BLaER1 treated with 17β-estradiol and CSF1 and Interleukin-3, amounts not matched to agents 10 nM and 100 nM (cell line): ENCODE results near the gene SLC25A12.

ENCODE experiments used
- H3K27ac ChIP-seq, 11 experiments: shearing (Covaris generic); formaldehyde crosslinking; 2 replicates each; pipeline ENCODE4 v1.8.1; 2022
- H3K27me3 ChIP-seq, 11 experiments: shearing (Covaris generic); formaldehyde crosslinking; 2 replicates each; pipeline ENCODE4 v1.8.1; 2022
- H3K36me3 ChIP-seq, 11 experiments: shearing (Covaris generic); formaldehyde crosslinking; 2 replicates each; pipeline ENCODE4 v1.8.1; 2022
- H3K4me1 ChIP-seq, 10 experiments: shearing (Covaris generic); formaldehyde crosslinking; 2 replicates each; pipeline ENCODE4 v1.8.1; 2022
- H3K4me2 ChIP-seq, 11 experiments: shearing (Covaris generic); formaldehyde crosslinking; 2 replicates each; pipeline ENCODE4 v1.8.1; 2022
- H3K4me3 ChIP-seq, 10 experiments: shearing (Covaris generic); formaldehyde crosslinking; 2 replicates each; pipeline ENCODE4 v1.8.1; 2022
- H3K9ac ChIP-seq, 11 experiments: shearing (Covaris generic); formaldehyde crosslinking; 2 replicates each; pipeline ENCODE4 v1.8.1; 2022
- H3K9me3 ChIP-seq, 11 experiments: shearing (Covaris generic); formaldehyde crosslinking; replicated peaks in 1 of 11; 2 replicates each; pipeline ENCODE4 v1.8.1; 2022
- H4K20me1 ChIP-seq, 11 experiments: shearing (Covaris generic); formaldehyde crosslinking; 2 replicates each; pipeline ENCODE4 v1.8.1; 2022
- Cebpa-rat ChIP-seq, 11 experiments: shearing (Covaris generic); IDR thresholded peaks; 2 replicates each; pipeline ENCODE4 v1.8.1; 2022

Gene SLC25A12

DNA sequence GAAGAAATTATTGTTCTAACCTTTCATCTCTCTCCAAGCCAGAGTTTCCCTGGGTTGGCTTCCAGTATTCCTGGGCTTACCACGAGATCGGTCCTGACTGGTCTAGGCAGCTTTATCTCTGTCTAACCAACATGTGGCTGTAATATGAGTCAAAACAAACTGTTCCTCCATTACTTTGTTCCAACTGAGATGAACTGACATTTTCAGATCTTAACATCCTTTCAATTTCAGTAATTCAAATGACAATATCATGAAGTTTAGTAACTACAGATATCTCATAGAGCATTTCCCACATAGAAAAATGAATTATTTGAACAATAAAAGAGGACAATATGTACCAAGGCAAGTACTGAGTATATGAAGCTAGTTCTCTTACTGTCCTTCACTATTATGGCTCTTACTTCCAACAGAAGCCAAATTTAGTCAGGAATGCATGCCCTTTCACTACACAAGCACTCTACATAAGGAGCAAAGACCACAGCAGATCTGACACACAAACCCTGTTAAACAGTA is 15.5 kb downstream of the SLC25A12 start:
- TF ChIP-seq Cebpa-rat (IDR thresholded peaks at IDR 0.05): no peak

GRCh38 chr2:171874963-171875362 is 19.1 kb downstream of the SLC25A12 start:
- no peak overlapping the region for H3K4me2 ChIP-seq
- H3K27ac ChIP-seq: no peak overlapping the region
- H3K36me3 ChIP-seq: peaks cover 25 to 41% (median 30%) of the 10 kb centered on the region in 11 experiments
- H3K27me3 ChIP-seq: no peaks in the 10 kb centered on the region
- no peak for TF ChIP-seq Cebpa-rat (IDR thresholded peaks at IDR 0.05)
- H3K9me3 ChIP-seq: peaks cover 12 to 24% (median 17%) of the 10 kb centered on the region in 11 experiments
- H4K20me1 ChIP-seq: no peaks in the 10 kb centered on the region
- no peak overlapping the region for H3K9ac ChIP-seq
- H3K4me3 ChIP-seq: no peak overlapping the region
- no peaks in the 10 kb centered on the region for H3K4me1 ChIP-seq

More for the DNA sequence above, 15.5 kb downstream of the SLC25A12 start:
- Histone ChIP-seq H3K27me3 (no peaks in the 10 kb centered on the region), H3K4me3 (no peak overlapping the region), H3K27ac (no peak overlapping the region), H3K36me3 (peaks cover 13 to 38% (median 25%) of the 10 kb centered on the region in 11 experiments), H3K4me2 (no peak overlapping the region), H3K4me1 (no peaks in the 10 kb centered on the region), H3K9ac (no peak overlapping the region), H4K20me1 (no peaks in the 10 kb centered on the region), H3K9me3 (peaks cover 12 to 21% (median 17%) of the 10 kb centered on the region in 11 experiments)

DNA sequence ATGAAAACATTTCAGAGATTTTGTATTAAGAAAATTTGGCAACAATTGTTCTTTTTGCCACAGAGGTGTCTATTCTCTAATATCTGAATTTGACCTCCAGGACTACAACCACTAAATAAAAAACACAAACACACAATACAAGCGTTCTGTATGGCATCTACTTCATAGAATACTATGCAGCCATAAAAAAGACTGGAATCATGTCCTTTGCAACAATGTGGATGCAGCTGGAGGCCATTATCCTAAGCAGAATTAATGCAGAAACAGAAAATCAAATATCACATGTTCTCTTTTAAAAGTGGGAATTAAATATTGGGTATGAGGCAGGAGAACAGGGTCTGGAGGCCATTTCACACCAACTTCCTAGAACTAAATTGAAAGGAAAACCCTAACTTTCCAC is 19.5 kb downstream of the SLC25A12 start:
- Histone ChIP-seq H3K4me3 (no peak overlapping the region), H3K27ac (no peak overlapping the region), H3K9ac (no peak overlapping the region), H3K4me2 (no peak overlapping the region), H3K4me1 (no peaks in the 10 kb centered on the region), H3K9me3 (peaks cover 13 to 25% (median 18%) of the 10 kb centered on the region in 11 experiments), H3K36me3 (peaks cover 25 to 41% (median 30%) of the 10 kb centered on the region in 11 experiments), H4K20me1 (no peaks in the 10 kb centered on the region), H3K27me3 (no peaks in the 10 kb centered on the region)
- TF ChIP-seq Cebpa-rat (IDR thresholded peaks at IDR 0.05): no peak

DNA sequence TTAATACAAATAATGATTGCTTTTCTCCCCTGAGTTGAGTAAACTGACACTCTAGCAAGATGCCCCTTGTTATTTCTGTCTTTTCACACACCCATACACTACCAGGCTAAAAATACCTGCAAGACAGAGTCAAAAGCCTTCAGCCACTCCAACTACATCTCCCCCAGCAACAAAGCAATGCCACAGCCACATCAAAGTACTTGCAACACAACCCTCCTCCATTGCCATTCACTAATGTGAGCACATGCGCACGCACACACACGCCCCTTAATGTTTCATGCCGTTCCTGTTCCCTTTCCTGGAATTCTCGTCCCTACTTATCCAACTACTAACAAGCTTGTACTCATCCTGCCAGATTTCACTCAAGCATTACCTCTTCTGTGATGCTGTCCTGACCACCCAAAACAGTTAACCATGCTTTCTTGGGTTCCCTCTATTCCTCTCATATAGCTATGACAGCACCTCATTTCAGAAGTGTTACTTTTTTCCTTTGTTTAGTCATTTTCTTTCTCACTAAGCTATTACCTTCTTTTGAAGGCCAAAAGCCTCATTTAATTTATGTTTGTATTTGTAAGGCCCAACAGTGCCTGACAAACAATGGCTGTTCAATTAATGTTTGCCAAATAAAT is 29.6 kb downstream of the SLC25A12 start:
- no peak for TF ChIP-seq Cebpa-rat (IDR thresholded peaks at IDR 0.05)
- Histone ChIP-seq H3K9me3 (peaks cover 14 to 22% (median 20%) of the 10 kb centered on the region in 11 experiments), H3K4me3 (no peak overlapping the region), H3K4me2 (no peak overlapping the region), H3K27me3 (no peaks in the 10 kb centered on the region), H3K4me1 (no peaks in the 10 kb centered on the region), H3K9ac (no peak overlapping the region), H3K27ac (no peak overlapping the region), H4K20me1 (0 out of 22 replicates have a peak, but pooled peaks cover 0 to 3% (median 0%) of the 10 kb centered on the region in 11 experiments), H3K36me3 (peaks cover 12 to 25% (median 19%) of the 10 kb centered on the region in 11 experiments)

- H4K20me1 ChIP-seq: 0 out of 22 replicates have a peak, but pooled peaks cover 0 to 3% (median 0%) of the 10 kb centered on the region in 11 experiments
- no peak overlapping the region for H3K4me3 ChIP-seq
- TF ChIP-seq Cebpa-rat (IDR thresholded peaks at IDR 0.05): no peak
- H3K9me3 ChIP-seq: peaks cover 2 to 4% (median 2%) of the 10 kb centered on the region in 11 experiments
- no peak overlapping the region for H3K27ac ChIP-seq
- peaks cover under 1 to 7% (median 4%) of the 10 kb centered on the region in 11 experiments; a peak in 21 of 22 replicates for H3K36me3 ChIP-seq
- H3K9ac ChIP-seq: no peak overlapping the region
- no peaks in the 10 kb centered on the region for H3K4me1 ChIP-seq
- no peaks in the 10 kb centered on the region for H3K27me3 ChIP-seq
- no peak overlapping the region for H3K4me2 ChIP-seq
These were observed 31.5 kb downstream of the SLC25A12 start for GRCh38 chr2:171862501-171862900.

GRCh38 chr2:171858397-171858958 is 35.6 kb downstream of the SLC25A12 start:
- Histone ChIP-seq H4K20me1 (no peaks in the 10 kb centered on the region), H3K9ac (no peak overlapping the region), H3K27me3 (no peaks in the 10 kb centered on the region), H3K4me1 (no peaks in the 10 kb centered on the region), H3K9me3 (no peaks in the 10 kb centered on the region), H3K4me3 (no peak overlapping the region), H3K36me3 (peaks cover 8 to 31% (median 21%) of the 10 kb centered on the region in 11 experiments; a peak in 18 of 22 replicates), H3K27ac (no peak overlapping the region), H3K4me2 (no peak overlapping the region)
- no peak for TF ChIP-seq Cebpa-rat (IDR thresholded peaks at IDR 0.05)

DNA sequence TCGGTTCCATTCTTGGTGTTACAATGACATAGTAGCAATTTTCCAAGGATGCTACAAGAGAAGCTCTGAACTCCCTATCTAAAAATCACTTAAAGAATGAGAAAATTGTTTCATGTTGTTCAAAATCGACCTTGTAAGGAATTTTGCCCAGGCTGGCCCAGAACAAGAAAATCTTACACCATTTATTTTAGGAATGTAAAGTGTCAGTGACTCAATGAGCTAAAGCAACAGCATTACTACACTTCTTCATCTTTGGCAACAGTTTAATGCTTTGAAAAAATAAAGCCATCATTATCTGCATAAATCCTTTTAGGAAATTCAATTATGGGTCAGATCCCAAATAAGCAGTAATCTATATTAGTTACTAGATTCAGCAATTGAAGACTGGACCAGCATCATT is 38.6 kb downstream of the SLC25A12 start:
- H3K4me1 ChIP-seq: no peaks in the 10 kb centered on the region
- no peaks in the 10 kb centered on the region for H3K27me3 ChIP-seq
- no peak overlapping the region for H3K27ac ChIP-seq
- H3K9me3 ChIP-seq: no peaks in the 10 kb centered on the region
- peaks cover 19 to 60% (median 43%) of the 10 kb centered on the region in 11 experiments; a peak in 20 of 22 replicates for H3K36me3 ChIP-seq
- H4K20me1 ChIP-seq: no peaks in the 10 kb centered on the region
- H3K4me3 ChIP-seq: no peak overlapping the region
- no peak overlapping the region for H3K9ac ChIP-seq
- H3K4me2 ChIP-seq: no peak overlapping the region
- no peak for TF ChIP-seq Cebpa-rat (IDR thresholded peaks at IDR 0.05)

DNA sequence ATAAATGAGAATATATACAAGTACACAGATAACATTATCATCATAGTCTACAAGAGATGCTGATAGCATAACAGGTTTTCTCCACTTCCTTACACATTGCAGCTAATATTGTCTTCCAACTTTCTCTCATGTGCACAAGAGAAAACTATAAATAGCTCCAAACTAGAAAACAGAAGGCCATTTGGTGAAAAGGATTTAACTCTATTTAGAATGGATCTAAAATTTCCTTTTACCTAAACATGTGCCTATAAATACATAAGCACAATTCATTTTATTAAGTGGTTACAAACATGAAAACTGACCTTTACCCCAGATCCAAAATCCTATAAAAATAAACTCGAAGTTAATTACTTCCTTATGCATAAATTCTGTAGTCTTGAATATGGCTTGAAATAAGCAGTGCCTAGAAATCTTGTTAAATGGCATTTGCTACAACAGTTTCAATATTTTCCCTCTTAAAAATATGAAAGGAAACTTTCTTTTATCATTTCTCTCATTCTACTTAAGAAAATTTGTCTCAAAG is 41.6 kb downstream of the SLC25A12 start:
- H3K4me3 ChIP-seq: no peak overlapping the region
- H3K36me3 ChIP-seq: peaks cover 19 to 59% (median 43%) of the 10 kb centered on the region in 11 experiments; a peak in 20 of 22 replicates
- H3K9ac ChIP-seq: no peak overlapping the region
- no peaks in the 10 kb centered on the region for H4K20me1 ChIP-seq
- no peaks in the 10 kb centered on the region for H3K27me3 ChIP-seq
- no peak overlapping the region for H3K27ac ChIP-seq
- no peak overlapping the region for H3K4me2 ChIP-seq
- no peak for TF ChIP-seq Cebpa-rat (IDR thresholded peaks at IDR 0.05)
- no peaks in the 10 kb centered on the region for H3K9me3 ChIP-seq
- H3K4me1 ChIP-seq: 0 out of 20 replicates have a peak, but pooled peaks cover 0 to 11% (median 0%) of the 10 kb centered on the region in 10 experiments

DNA sequence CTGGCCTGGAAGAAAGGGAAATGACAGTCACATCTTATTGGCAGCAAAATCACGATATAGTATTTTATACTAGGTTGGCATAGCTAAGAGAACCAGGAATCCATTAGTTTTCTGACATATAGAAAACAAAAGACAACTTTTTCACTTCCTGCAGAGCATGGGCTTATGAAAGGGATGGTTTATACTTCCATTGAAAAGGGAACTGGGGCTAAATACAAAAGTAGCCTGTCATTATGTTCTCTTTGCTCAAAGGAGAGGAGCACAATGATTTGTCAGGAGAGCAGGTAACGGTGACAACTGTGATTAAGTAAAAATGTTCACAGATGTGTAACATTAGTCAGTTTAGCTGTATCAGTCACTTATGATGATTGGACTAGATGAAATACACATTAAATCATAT is 46.4 kb downstream of the SLC25A12 start:
- peaks cover 5 to 37% (median 18%) of the 10 kb centered on the region in 11 experiments; a peak in 20 of 22 replicates for H3K36me3 ChIP-seq
- no peaks in the 10 kb centered on the region for H3K9me3 ChIP-seq
- TF ChIP-seq Cebpa-rat (IDR thresholded peaks at IDR 0.05): no peak
- 0 out of 20 replicates have a peak, but pooled peaks cover 0 to 11% (median 0%) of the 10 kb centered on the region in 10 experiments for H3K4me1 ChIP-seq
- no peaks in the 10 kb centered on the region for H4K20me1 ChIP-seq
- no peak overlapping the region for H3K4me2 ChIP-seq
- no peak overlapping the region for H3K27ac ChIP-seq
- no peaks in the 10 kb centered on the region for H3K27me3 ChIP-seq
- H3K9ac ChIP-seq: no peak overlapping the region
- H3K4me3 ChIP-seq: no peak overlapping the region
